HG02763 (cell line): ENCODE results near the gene FUT4.

ENCODE experiments used
- ATAC-seq: cut with Tn5 transposase; IDR thresholded peaks from one replicate; pipeline ENCODE4 v1.9.1; 2021; ENCODE audit warnings: mild to moderate bottlenecking, moderate library complexity; ENCODE audit not compliant: unreplicated experiment

FUT4 gene

DNA sequence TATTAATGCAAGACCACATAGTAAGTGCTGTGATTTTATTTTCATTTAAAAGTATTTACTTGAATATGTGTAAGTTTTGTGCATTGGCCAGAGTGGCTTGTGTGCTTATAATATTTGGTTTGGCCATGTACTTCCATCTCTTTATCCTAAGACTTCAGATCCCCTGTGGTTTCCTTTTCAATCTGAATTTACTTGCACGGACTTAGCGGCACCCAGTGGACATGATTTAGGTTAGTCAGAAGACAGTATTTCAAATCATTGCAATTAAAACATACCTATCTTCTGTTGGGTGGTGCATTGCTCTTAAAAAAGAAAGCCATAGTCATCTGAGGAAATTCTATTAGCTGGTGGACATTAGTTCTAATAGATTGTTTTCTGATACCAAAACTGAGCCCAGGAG, 54.2 kb downstream of the FUT4 start:
- ATAC-seq, result no peak
